B cell (primary cell): ENCODE measurements around the gene ARPP19. TPM values are rescaled to one million over a fixed set of nuclear protein-coding genes. Genes with fewer than 3 reads are reported as not detected.

ENCODE experiments used
- ATAC-seq: fragments of 200-7000 bp; cut with Tn5 transposase; one replicate; pipeline ENCODE4 v1.10.0; 2021; ENCODE audit warnings: low read depth, mild to moderate bottlenecking, moderate number of reproducible peaks, moderate library complexity
- CTCF ChIA-PET: fragments of 350-600 bp; sonication (Branson Sonifier 250); formaldehyde crosslinking; loops from one replicate; lab custom pipeline; 2021; ENCODE audit warnings: antibody characterized with exemption, inconsistent platforms; lab: Charles Lee
- POLR2A ChIA-PET: fragments of 350-600 bp; sonication (Branson Sonifier 250); formaldehyde crosslinking; loops from one replicate; lab custom pipeline; 2021; ENCODE audit warnings: antibody characterized with exemption; lab: Charles Lee
- DNase-seq: peaks from one replicate; pipeline ENCODE4 v3.0.0; 2013
- H2AFZ ChIP-seq: 2 replicates; pipeline ENCODE4 v1.6.1; 2012; ENCODE audit warnings: mild to moderate bottlenecking, low read depth, low read length; ENCODE audit not compliant: insufficient read depth, poor library complexity, severe bottlenecking
- H3K27ac ChIP-seq, 2 donors: 1 replicate in 1 of 2; 2 replicates in 1 of 2; pipeline ENCODE4 v1.5.1; 2012 to 2013; ENCODE audit warnings: low read length in 2 of 2, mild to moderate bottlenecking in 2 of 2, moderate library complexity in 1 of 2
- H3K27me3 ChIP-seq, 4 experiments: fragments of 200-600 bp in 1 of 4; sonication (generic) in 1 of 4; replicated peaks in 1 of 4; 1 replicate in 2 of 4; 2 replicates in 2 of 4; pipeline versions ENCODE4 v1.6.1 to v1.7.0; 2013 to 2016; ENCODE audit warnings: low read length in 3 of 4, mild to moderate bottlenecking in 2 of 4, mixed read lengths in 1 of 4, moderate library complexity in 1 of 4; ENCODE audit not compliant: insufficient read depth in 4 of 4, control insufficient read depth in 3 of 4; ENCODE audit errors: control extremely low read depth in 1 of 4
- H3K36me3 ChIP-seq, 2 experiments: replicated peaks in 1 of 2; 1 replicate in 1 of 2; 2 replicates in 1 of 2; pipeline versions ENCODE4 v1.6.1 to v1.7.1; 2013; ENCODE audit warnings: low read length in 1 of 2; ENCODE audit not compliant: insufficient read depth in 2 of 2, control insufficient read depth in 1 of 2; ENCODE audit errors: control extremely low read depth in 1 of 2, extremely low read depth in 1 of 2
- H3K4me1 ChIP-seq, 2 donors: fragments of 200-600 bp in 1 of 2; sonication (generic) in 1 of 2; 1 replicate in 1 of 2; 2 replicates in 1 of 2; pipeline versions ENCODE4 v1.5.1 to v1.6.1; 2013 to 2017; ENCODE audit warnings: low read length in 2 of 2; ENCODE audit not compliant: control insufficient read depth in 2 of 2, insufficient read depth in 2 of 2
- H3K4me2 ChIP-seq: replicated peaks from 2 replicates; pipeline ENCODE3; 2012; ENCODE audit warnings: mild to moderate bottlenecking, low read depth, low read length; ENCODE audit not compliant: poor library complexity, severe bottlenecking
- H3K4me3 ChIP-seq, 5 experiments: fragments of 200-600 bp in 1 of 5; sonication (generic) in 1 of 5; 1 replicate in 3 of 5; 2 replicates in 2 of 5; pipeline versions ENCODE4 v1.5.1 to v1.7.0; 2011 to 2016; ENCODE audit warnings: low read length in 4 of 5, mild to moderate bottlenecking in 4 of 5, low read depth in 2 of 5, control low read depth in 1 of 5, moderate library complexity in 1 of 5; ENCODE audit not compliant: insufficient read depth in 1 of 5; ENCODE audit errors: control extremely low read depth in 1 of 5, extremely low read depth in 1 of 5
- H3K79me2 ChIP-seq: fragments of 200-600 bp; sonication (generic); one replicate; pipeline ENCODE4 v1.6.0; 2016; ENCODE audit warnings: low read length; ENCODE audit not compliant: control insufficient read depth, insufficient read depth
- H3K9ac ChIP-seq: fragments of 200-600 bp; sonication (generic); 2 replicates; pipeline ENCODE4 v1.6.1; 2017; ENCODE audit warnings: mild to moderate bottlenecking, low read length, moderate library complexity
- H3K9me3 ChIP-seq, 3 donors: one replicate each; pipeline versions ENCODE4 v1.6.1 to v1.7.1; 2013; ENCODE audit warnings: low read length in 2 of 3; ENCODE audit not compliant: control insufficient read depth in 2 of 3, insufficient read depth in 1 of 3; ENCODE audit errors: control extremely low read depth in 1 of 3
- H4K20me1 ChIP-seq: 2 replicates; pipeline ENCODE4 v1.6.0; 2012; ENCODE audit warnings: mild to moderate bottlenecking, low read length; ENCODE audit not compliant: insufficient read depth, control insufficient read depth, poor library complexity, severe bottlenecking
- H3K27ac Mint-ChIP-seq: one replicate; pipeline ENCODE4 v1.8.0; 2021; ENCODE audit warnings: mixed read lengths
- H3K27me3 Mint-ChIP-seq: one replicate; pipeline ENCODE4 v1.8.0; 2021; ENCODE audit warnings: mixed read lengths
- H3K4me1 Mint-ChIP-seq: one replicate; pipeline ENCODE4 v1.8.0; 2021; ENCODE audit warnings: mixed read lengths
- H3K4me3 Mint-ChIP-seq: one replicate; pipeline ENCODE4 v1.8.0; 2021; ENCODE audit warnings: mixed read lengths
- H3K9me3 Mint-ChIP-seq: one replicate; pipeline ENCODE4 v1.8.0; 2022; ENCODE audit warnings: mixed read lengths; ENCODE audit not compliant: insufficient read depth
- CTCF ChIP-seq: fragments of 200-600 bp; IDR thresholded peaks from one replicate; pipeline ENCODE4 v1.8.0; 2022; ENCODE audit warnings: antibody characterized with exemption, mild to moderate bottlenecking
- EZH2 ChIP-seq: IDR thresholded peaks from 2 replicates; pipeline ENCODE4 v1.6.1; 2012; ENCODE audit warnings: borderline replicate concordance, low read depth, mild to moderate bottlenecking, moderate library complexity, low read length; ENCODE audit not compliant: insufficient read depth, poor library complexity, severe bottlenecking
- WGBS: methylation state at CpG from one replicate; pipeline ENCODE4 v1.1.5; 2013; ENCODE audit warnings: missing lambda C conversion rate; ENCODE audit not compliant: insufficient coverage; 5-methylcytosine and 5-hydroxymethylcytosine counted together
- intact Hi-C: fragments of 100-400 bp; cut with micrococcal nuclease; formaldehyde crosslinking; loops from one replicate; pipeline ENCODE4 v1.10.0; 2022
- polyA plus RNA-seq: library from polyadenylated mRNA; depleted of rRNA; stranded (reverse); fragments of >200 nt; gene quantifications from 2 replicates; pipeline ENCODE4 v1.2.3, GENCODE V29; 2012
- total RNA-seq, 2 donors: library from RNA; stranded (reverse); fragments of 120-200 nt in 1 of 2; gene quantifications; 1 replicate in 1 of 2; 2 replicates in 1 of 2; pipeline versions ENCODE4 v1.2.3 to v1.2.4, GENCODE V29; 2013 to 2022

Gene ARPP19
- total and polyA plus RNA-seq, 2 donors (not counting 1 experiment from before 2014, with no cell fraction given) = 22.0 to 147 TPM

- Histone ChIP-seq H3K27ac (no peak overlapping the region), H3K4me3 (no peak overlapping the region), H3K79me2 (peaks cover 95% of the 10 kb centered on the region), H3K27me3 (no peaks in the 10 kb centered on the region), H3K4me2 (no peak overlapping the region), H3K9me3 (no peaks in the 10 kb centered on the region), H2AFZ (no peak overlapping the region), H3K36me3 (no peaks in the 10 kb centered on the region), H3K9ac (no peak overlapping the region), H3K4me1 (peaks cover 0 to 3% of the 10 kb centered on the region in 2 donors), H4K20me1 (peaks cover 60% of the 10 kb centered on the region)
- Mint-ChIP-seq H3K4me1 (peaks cover 28% of the 10 kb centered on the region), H3K4me3 (no peak overlapping the region), H3K27ac (no peak overlapping the region), H3K27me3 (no peaks in the 10 kb centered on the region), H3K9me3 (no peaks in the 10 kb centered on the region)
- no peak for DNase-seq
- CTCF ChIA-PET = interaction anchor here (0.9 kb wide), 1 partner anchor 180 kb away, joined by 3 read pairs; no protein-coding TSS in a partner anchor
- intact Hi-C loops = no loop called here
- WGBS = 100% methylated on average over 1 of the region's 2 CpGs
- POLR2A ChIA-PET = interaction anchor here (0.6 kb wide), 1 partner anchor 10 kb away, joined by 4 read pairs; no protein-coding TSS in a partner anchor
- no peak for TF ChIP-seq CTCF
- no peak for TF ChIP-seq EZH2
- no peak for ATAC-seq
Measured at GRCh38 chr15:52511084-52511483, 57.7 kb downstream of the ARPP19 start.

- WGBS = 100% methylated on average over 2 of the region's 3 CpGs
- ATAC-seq (no peak), DNase-seq (no peak)
- intact Hi-C loops = no loop called here
- no peaks in the 10 kb centered on the region for H3K27me3 ChIP-seq
- H3K4me3 Mint-ChIP-seq = no peak overlapping the region
- ChIA-PET POLR2A (no interaction called here), CTCF (interaction anchor here (0.9 kb wide), 1 partner anchor 178 kb away, joined by 3 read pairs; no protein-coding TSS in a partner anchor)
- no peaks in the 10 kb centered on the region for H3K9me3 ChIP-seq
- H3K27ac ChIP-seq = no peak overlapping the region
- H3K27me3 Mint-ChIP-seq = no peaks in the 10 kb centered on the region
- no peaks in the 10 kb centered on the region for H3K36me3 ChIP-seq
- TF ChIP-seq EZH2 (no peak), CTCF (no peak)
- peaks cover 60% of the 10 kb centered on the region for H4K20me1 ChIP-seq
- no peak overlapping the region for H3K4me3 ChIP-seq
- peaks cover 36% of the 10 kb centered on the region for H3K4me1 Mint-ChIP-seq
- no peak overlapping the region for H2AFZ ChIP-seq
- H3K9ac ChIP-seq = no peak overlapping the region
- H3K4me1 ChIP-seq = peaks cover 0 to 10% of the 10 kb centered on the region in 2 donors
- H3K4me2 ChIP-seq = no peak overlapping the region
- no peaks in the 10 kb centered on the region for H3K9me3 Mint-ChIP-seq
- H3K27ac Mint-ChIP-seq = no peak overlapping the region
- peaks cover 95% of the 10 kb centered on the region for H3K79me2 ChIP-seq
Measured at GRCh38 chr15:52509500-52510245, 59.2 kb downstream of the ARPP19 start.
